Neuronal stem cell (in vitro differentiated cells): ENCODE data around the gene DNLZ.

Source experiments
- DNase-seq: peaks from one replicate; pipeline ENCODE4 v3.0.0-alpha.2; 2013; ENCODE audit warnings: low spot score
- H2AFZ ChIP-seq: one replicate; pipeline ENCODE4 v1.6.1; 2013; ENCODE audit warnings: mild to moderate bottlenecking, low read length, inconsistent platforms
- H2AK5ac ChIP-seq: 2 replicates; pipeline ENCODE4 v1.6.1; 2013; ENCODE audit warnings: low read depth, mild to moderate bottlenecking, inconsistent platforms, low read length, moderate library complexity, mixed read lengths
- H2BK120ac ChIP-seq: 2 replicates; pipeline ENCODE4 v1.6.1; 2013; ENCODE audit warnings: low read depth, mild to moderate bottlenecking, inconsistent platforms, low read length, moderate library complexity, mixed read lengths
- H2BK12ac ChIP-seq: one replicate; pipeline ENCODE4 v1.6.1; 2013; ENCODE audit warnings: low read length, inconsistent platforms
- H2BK15ac ChIP-seq: 2 replicates; pipeline ENCODE4 v1.6.1; 2013; ENCODE audit warnings: mild to moderate bottlenecking, low read length, inconsistent platforms, mixed read lengths
- H2BK5ac ChIP-seq: one replicate; pipeline ENCODE4 v1.6.1; 2013; ENCODE audit warnings: inconsistent platforms, mild to moderate bottlenecking, low read length, moderate library complexity
- H3K14ac ChIP-seq: one replicate; pipeline ENCODE4 v1.6.1; 2013; ENCODE audit warnings: low read length, inconsistent platforms
- H3K18ac ChIP-seq: 2 replicates; pipeline ENCODE4 v1.6.1; 2013; ENCODE audit warnings: low read length, inconsistent platforms
- H3K23ac ChIP-seq: 2 replicates; pipeline ENCODE4 v1.6.1; 2013; ENCODE audit warnings: low read depth, mild to moderate bottlenecking, mixed read lengths, low read length, inconsistent platforms; ENCODE audit not compliant: poor library complexity
- H3K27ac ChIP-seq: replicated peaks from 3 replicates; pipeline ENCODE4 v1.5.1; 2013; ENCODE audit warnings: low read length, inconsistent platforms
- H3K27me3 ChIP-seq, 3 experiments: 2 replicates each; pipeline ENCODE4 v1.6.1; 2013; ENCODE audit warnings: low read length in 3 of 3, mild to moderate bottlenecking in 2 of 3, inconsistent platforms in 1 of 3, low read depth in 1 of 3, mixed read lengths in 1 of 3, moderate library complexity in 1 of 3; ENCODE audit not compliant: control insufficient read depth in 3 of 3, insufficient read depth in 3 of 3
- H3K36me3 ChIP-seq, 2 donors: replicated peaks in 1 of 2; 2 replicates each; pipeline ENCODE4 v1.6.1; 2013; ENCODE audit warnings: low read length in 2 of 2; ENCODE audit not compliant: control insufficient read depth in 2 of 2, insufficient read depth in 2 of 2
- H3K4ac ChIP-seq: 2 replicates; pipeline ENCODE4 v1.6.1; 2013; ENCODE audit warnings: inconsistent platforms, mild to moderate bottlenecking, low read length, moderate library complexity
- H3K4me1 ChIP-seq, 2 donors: 1 replicate in 1 of 2; 2 replicates in 1 of 2; pipeline ENCODE4 v1.6.1; 2013; ENCODE audit warnings: low read length in 2 of 2, low read depth in 1 of 2; ENCODE audit not compliant: control insufficient read depth in 2 of 2, insufficient read depth in 1 of 2
- H3K4me2 ChIP-seq: one replicate; pipeline ENCODE4 v1.6.1; 2013; ENCODE audit warnings: mild to moderate bottlenecking, low read length, inconsistent platforms; ENCODE audit not compliant: insufficient read depth, poor library complexity, severe bottlenecking
- H3K4me3 ChIP-seq, 2 donors: 2 replicates each; pipeline ENCODE4 v1.5.1; 2013; ENCODE audit warnings: low read length in 2 of 2, mild to moderate bottlenecking in 2 of 2, inconsistent platforms in 1 of 2, moderate library complexity in 1 of 2
- H3K79me1 ChIP-seq: one replicate; pipeline ENCODE4 v1.6.1; 2013; ENCODE audit warnings: low read depth, mild to moderate bottlenecking, inconsistent platforms, low read length, moderate library complexity
- H3K9ac ChIP-seq: one replicate; pipeline ENCODE4 v1.6.1; 2013; ENCODE audit warnings: mild to moderate bottlenecking, low read depth, low read length, inconsistent platforms; ENCODE audit not compliant: poor library complexity
- H3K9me3 ChIP-seq, 2 donors: replicated peaks in 1 of 2; 2 replicates each; pipeline versions ENCODE3 to v1.6.1; 2013; ENCODE audit warnings: low read length in 2 of 2, mild to moderate bottlenecking in 2 of 2, inconsistent platforms in 1 of 2, low read depth in 1 of 2, mixed read lengths in 1 of 2, moderate library complexity in 1 of 2; ENCODE audit not compliant: control insufficient read depth in 2 of 2, insufficient read depth in 1 of 2
- H4K8ac ChIP-seq: one replicate; pipeline ENCODE4 v1.6.1; 2013; ENCODE audit warnings: low read depth, mild to moderate bottlenecking, inconsistent platforms, low read length, moderate library complexity
- H4K91ac ChIP-seq: one replicate; pipeline ENCODE4 v1.6.1; 2013; ENCODE audit warnings: low read length, low read depth, mild to moderate bottlenecking, inconsistent platforms; ENCODE audit not compliant: poor library complexity
- WGBS, 2 donors: extraction: QIAGEN DNeasy Blood & Tissue Kit; methylation state at CpG; one replicate each; pipeline ENCODE4 v1.1.7; 2013; ENCODE audit warnings: missing lambda C conversion rate in 2 of 2, mixed read lengths in 1 of 2; ENCODE audit not compliant: insufficient read length in 2 of 2, insufficient replicate concordance in 1 of 2; ENCODE audit errors: extremely low coverage in 2 of 2; 5-methylcytosine and 5-hydroxymethylcytosine counted together

The DNLZ gene

GRCh38 chr9:136316896-136317676 lies 46.5 kb downstream of the DNLZ start:
- H2BK15ac ChIP-seq = peak overlapping the region; percentile 94
- peaks cover 16 to 27% of the 10 kb centered on the region in 2 donors for H3K9me3 ChIP-seq
- H3K4me1 ChIP-seq = peaks cover 4 to 17% of the 10 kb centered on the region in 2 donors
- H3K36me3 ChIP-seq = no peaks in the 10 kb centered on the region
- no peak overlapping the region for H4K8ac ChIP-seq
- H3K4ac ChIP-seq = no peak overlapping the region
- H2BK120ac ChIP-seq = no peak overlapping the region
- H3K79me1 ChIP-seq = no peaks in the 10 kb centered on the region
- WGBS, 2 donors = no CpG with 5 or more reads among the region's 13 CpGs
- H2BK5ac ChIP-seq = no peak overlapping the region
- peak overlapping the region; percentile 77 for H3K9ac ChIP-seq
- no peak overlapping the region for H3K4me3 ChIP-seq
- H4K91ac ChIP-seq = no peak overlapping the region
- peak overlapping the region; percentile 63 for H3K14ac ChIP-seq
- H3K27ac ChIP-seq = no peak overlapping the region
- H3K23ac ChIP-seq = peak overlapping the region; percentile 89
- H2BK12ac ChIP-seq = peak overlapping the region; percentile 41
- H3K27me3 ChIP-seq = no peaks in the 10 kb centered on the region
- H3K4me2 ChIP-seq = no peak overlapping the region
- H3K18ac ChIP-seq = peak overlapping the region; percentile 80
- no peak for DNase-seq
- peak overlapping the region; percentile 8 for H2AFZ ChIP-seq
- H2AK5ac ChIP-seq = peak overlapping the region; percentile 93

- Histone ChIP-seq H2BK12ac (no peak overlapping the region), H3K4me3 (peak overlapping the region in 1 of 2 donors; percentile 1), H3K36me3 (no peaks in the 10 kb centered on the region), H4K8ac (peak overlapping the region; percentile 65), H3K4ac (no peak overlapping the region), H2BK15ac (no peak overlapping the region), H2BK120ac (no peak overlapping the region), H3K14ac (no peak overlapping the region), H3K79me1 (no peaks in the 10 kb centered on the region), H2AFZ (no peak overlapping the region), H3K9me3 (peaks cover 14 to 27% of the 10 kb centered on the region in 2 donors), H3K23ac (peak overlapping the region; percentile 89), H2BK5ac (no peak overlapping the region), H2AK5ac (peak overlapping the region; percentile 88), H3K18ac (no peak overlapping the region), H3K4me2 (no peak overlapping the region), H3K27ac (no peak overlapping the region), H3K4me1 (peaks cover 3 to 17% of the 10 kb centered on the region in 2 donors), H3K27me3 (no peaks in the 10 kb centered on the region), H3K9ac (no peak overlapping the region), H4K91ac (no peak overlapping the region)
- DNase-seq = no peak
- no CpG with 5 or more reads among the region's 23 CpGs for WGBS, 2 donors
These were observed 47.2 kb downstream of the DNLZ start for GRCh38 chr9:136316271-136316751.

GRCh38 chr9:136314944-136315343 lies 48.6 kb downstream of the DNLZ start:
- Histone ChIP-seq H2BK5ac (no peak overlapping the region), H3K27me3 (no peaks in the 10 kb centered on the region), H3K4me2 (no peak overlapping the region), H4K91ac (no peak overlapping the region), H4K8ac (no peak overlapping the region), H3K9me3 (peaks cover 14 to 22% of the 10 kb centered on the region in 2 donors), H3K9ac (no peak overlapping the region), H3K36me3 (no peaks in the 10 kb centered on the region), H3K14ac (no peak overlapping the region), H2AFZ (no peak overlapping the region), H3K27ac (no peak overlapping the region), H3K4ac (no peak overlapping the region), H2BK12ac (no peak overlapping the region), H2BK15ac (no peak overlapping the region), H2AK5ac (no peak overlapping the region), H3K4me3 (no peak overlapping the region), H3K4me1 (peaks cover 3 to 17% of the 10 kb centered on the region in 2 donors), H2BK120ac (no peak overlapping the region), H3K18ac (no peak overlapping the region), H3K23ac (no peak overlapping the region), H3K79me1 (no peaks in the 10 kb centered on the region)
- no CpG with 5 or more reads among the region's 4 CpGs for WGBS, 2 donors
- DNase-seq = no peak

GRCh38 chr9:136314056-136314416 lies 49.5 kb downstream of the DNLZ start:
- H3K14ac ChIP-seq = no peak overlapping the region
- H2BK15ac ChIP-seq = peak overlapping the region; percentile 32
- WGBS, 2 donors = no CpG with 5 or more reads among the region's 3 CpGs
- H3K9me3 ChIP-seq = peaks cover 17 to 22% of the 10 kb centered on the region in 2 donors
- H2BK5ac ChIP-seq = no peak overlapping the region
- no peak overlapping the region for H3K18ac ChIP-seq
- no peak overlapping the region for H3K27ac ChIP-seq
- no peak overlapping the region for H2AFZ ChIP-seq
- peaks cover 0 to 3% (median 0%) of the 10 kb centered on the region in 3 experiments for H3K27me3 ChIP-seq
- no peak overlapping the region for H3K9ac ChIP-seq
- H4K8ac ChIP-seq = no peak overlapping the region
- H2AK5ac ChIP-seq = no peak overlapping the region
- no peak overlapping the region for H3K4ac ChIP-seq
- no peak overlapping the region for H3K23ac ChIP-seq
- no peak overlapping the region for H3K4me2 ChIP-seq
- H3K4me3 ChIP-seq = no peak overlapping the region
- no peak overlapping the region for H2BK120ac ChIP-seq
- DNase-seq = no peak
- peaks cover 0 to 2% of the 10 kb centered on the region in 2 donors for H3K36me3 ChIP-seq
- no peaks in the 10 kb centered on the region for H3K79me1 ChIP-seq
- H4K91ac ChIP-seq = no peak overlapping the region
- H3K4me1 ChIP-seq = peaks cover 3 to 17% of the 10 kb centered on the region in 2 donors
- H2BK12ac ChIP-seq = no peak overlapping the region
